Breast epithelium (tissue), 4 donors: ENCODE measurements around the gene IRF2BP2. TPM values are rescaled to one million over a fixed set of nuclear protein-coding genes. Genes with fewer than 3 reads are reported as not detected.
A peak's percentile ranks its signal among the peaks of the same experiment; 100 is the strongest.

ENCODE experiments used
- DNase-seq, 2 donors: peaks; one replicate each; pipeline ENCODE4 v3.0.0-alpha.2; 2019; ENCODE audit warnings: low spot score in 2 of 2
- H3K27ac ChIP-seq, 2 donors: fragments of 200-600 bp; sonication (generic) in 1 of 2; one replicate each; pipeline ENCODE4 v1.5.1; 2016 to 2019; ENCODE audit warnings: mild to moderate bottlenecking in 1 of 2
- H3K27me3 ChIP-seq, 2 donors: fragments of 200-600 bp; sonication (generic) in 1 of 2; one replicate each; pipeline versions ENCODE4 v1.5.1 to v1.6.0; 2017 to 2019; ENCODE audit warnings: control low read depth in 1 of 2, mild to moderate bottlenecking in 1 of 2
- H3K36me3 ChIP-seq: fragments of 200-600 bp; one replicate; pipeline ENCODE4 v1.5.1; 2019
- H3K4me1 ChIP-seq, 2 donors: fragments of 200-600 bp; sonication (generic); one replicate each; pipeline ENCODE4 v1.5.1; 2016 to 2019; ENCODE audit warnings: control low read depth in 1 of 2
- H3K4me3 ChIP-seq, 3 donors: fragments of 200-600 bp; sonication (generic); 1 replicate in 2 of 3; 2 replicates in 1 of 3; pipeline ENCODE4 v1.5.1; 2016 to 2019; ENCODE audit warnings: mild to moderate bottlenecking in 3 of 3, moderate library complexity in 2 of 3
- H3K9me3 ChIP-seq, 2 donors: fragments of 200-600 bp; sonication (generic) in 1 of 2; one replicate each; pipeline ENCODE4 v1.5.1; 2016 to 2019; ENCODE audit warnings: control low read depth in 1 of 2
- POLR2A ChIP-seq: fragments of 450-650 bp; IDR thresholded peaks from one replicate; pipeline ENCODE4 v1.6.1; 2016; ENCODE audit warnings: antibody characterized with exemption, mild to moderate bottlenecking, moderate library complexity
- POLR2AphosphoS5 ChIP-seq, 3 donors: sonication (generic); formaldehyde crosslinking; IDR thresholded peaks; one replicate each; pipeline ENCODE4 v1.6.1; 2017; ENCODE audit warnings: antibody characterized with exemption in 3 of 3
- intact Hi-C: fragments of 100-400 bp; cut with DNase I; formaldehyde crosslinking; loops from one replicate; pipeline ENCODE4 v1.15.1; 2023; ENCODE audit warnings: low total_unique reads
- total RNA-seq, 3 donors: library from RNA; depleted of rRNA; stranded (reverse); fragments of >200 nt; gene quantifications; one replicate each; pipeline ENCODE4 v1.1.0, GENCODE V29; 2016
- TF ChIP-seq, protein P1 (sequence below), 3 donors: fragments of 450-650 bp; IDR thresholded peaks; one replicate each; pipeline ENCODE4 v1.5.1; 2016 to 2017; ENCODE audit warnings: antibody characterized with exemption in 3 of 3, mild to moderate bottlenecking in 3 of 3, moderate library complexity in 3 of 3

Gene IRF2BP2
- total RNA-seq, 3 donors from 2014 or later, result 60.3 to 108 (median 84.9) TPM

DNA sequence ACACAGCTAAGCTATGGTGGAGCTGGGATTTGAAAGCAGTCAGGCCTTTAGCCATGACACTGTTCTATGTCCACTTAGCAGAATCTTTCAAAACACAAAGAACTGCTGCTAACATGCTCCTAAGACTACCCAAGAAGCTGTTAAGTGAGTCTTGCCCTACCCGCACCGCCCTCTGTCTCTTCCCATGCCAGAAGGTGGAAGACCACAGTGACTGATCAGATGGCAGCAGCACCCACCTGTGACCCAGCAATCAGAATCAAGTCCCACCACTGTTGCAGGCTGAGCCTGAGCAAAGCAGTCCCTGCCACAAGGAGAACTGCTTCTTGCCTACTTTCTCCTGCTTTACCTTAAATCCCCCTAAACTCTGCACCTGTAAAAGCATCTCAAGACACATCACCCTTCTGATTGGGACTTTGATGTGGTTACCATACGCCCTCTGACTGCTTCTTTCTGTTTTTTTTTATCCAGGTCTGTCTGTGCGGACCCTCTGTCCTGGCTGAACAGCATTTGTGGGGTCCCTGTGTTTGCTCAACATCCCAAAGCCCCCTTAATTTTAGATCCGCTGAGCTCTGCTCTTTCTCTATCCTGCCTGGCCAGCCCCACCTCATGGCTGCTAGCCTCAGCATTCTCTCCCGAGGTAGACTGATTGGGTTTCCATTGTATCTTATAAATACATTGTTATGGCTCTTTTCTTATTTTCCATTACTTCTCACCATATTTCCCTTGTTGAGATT lies 16.0 kb downstream of the IRF2BP2 start:
- H3K9me3 ChIP-seq, result no peaks in the 10 kb centered on the region
- no peaks in the 10 kb centered on the region for H3K27me3 ChIP-seq
- intact Hi-C loops, result no loop called here
- H3K4me1 ChIP-seq, result peaks cover 0 to 2% of the 10 kb centered on the region in 2 donors
- H3K36me3 ChIP-seq, result no peaks in the 10 kb centered on the region
- H3K4me3 ChIP-seq, result no peak overlapping the region
- H3K27ac ChIP-seq, result no peak overlapping the region
- TF ChIP-seq POLR2AphosphoS5 (IDR thresholded peaks at IDR 0.05), result no peak
- TF ChIP-seq POLR2A, result no peak
- DNase-seq, result no peak

DNA sequence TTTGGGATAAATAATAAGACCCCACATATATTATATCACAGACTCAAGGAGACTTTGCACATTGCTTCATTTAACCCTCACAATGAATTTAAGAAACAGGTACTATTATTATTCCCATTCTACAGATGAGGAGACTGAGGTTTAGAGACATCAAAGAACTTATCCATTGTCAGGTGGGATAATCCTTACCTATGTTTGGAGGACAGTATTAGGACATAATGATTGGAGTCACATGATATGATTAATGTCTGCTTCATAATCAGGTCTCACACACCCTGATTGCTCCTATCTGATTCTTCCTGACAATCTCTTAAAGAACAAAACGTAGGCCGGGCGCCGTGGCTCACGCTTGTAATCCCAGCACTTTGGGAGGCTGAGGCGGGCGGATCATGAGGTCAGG lies 16.9 kb downstream of the IRF2BP2 start:
- Histone ChIP-seq H3K4me1 (peaks cover 0 to 2% of the 10 kb centered on the region in 2 donors), H3K4me3 (no peak overlapping the region), H3K9me3 (no peaks in the 10 kb centered on the region), H3K27me3 (no peaks in the 10 kb centered on the region), H3K27ac (no peak overlapping the region), H3K36me3 (no peaks in the 10 kb centered on the region)
- intact Hi-C loops, result no loop called here
- TF ChIP-seq POLR2AphosphoS5 (IDR thresholded peaks at IDR 0.05), result no peak
- TF ChIP-seq, protein P1, sequence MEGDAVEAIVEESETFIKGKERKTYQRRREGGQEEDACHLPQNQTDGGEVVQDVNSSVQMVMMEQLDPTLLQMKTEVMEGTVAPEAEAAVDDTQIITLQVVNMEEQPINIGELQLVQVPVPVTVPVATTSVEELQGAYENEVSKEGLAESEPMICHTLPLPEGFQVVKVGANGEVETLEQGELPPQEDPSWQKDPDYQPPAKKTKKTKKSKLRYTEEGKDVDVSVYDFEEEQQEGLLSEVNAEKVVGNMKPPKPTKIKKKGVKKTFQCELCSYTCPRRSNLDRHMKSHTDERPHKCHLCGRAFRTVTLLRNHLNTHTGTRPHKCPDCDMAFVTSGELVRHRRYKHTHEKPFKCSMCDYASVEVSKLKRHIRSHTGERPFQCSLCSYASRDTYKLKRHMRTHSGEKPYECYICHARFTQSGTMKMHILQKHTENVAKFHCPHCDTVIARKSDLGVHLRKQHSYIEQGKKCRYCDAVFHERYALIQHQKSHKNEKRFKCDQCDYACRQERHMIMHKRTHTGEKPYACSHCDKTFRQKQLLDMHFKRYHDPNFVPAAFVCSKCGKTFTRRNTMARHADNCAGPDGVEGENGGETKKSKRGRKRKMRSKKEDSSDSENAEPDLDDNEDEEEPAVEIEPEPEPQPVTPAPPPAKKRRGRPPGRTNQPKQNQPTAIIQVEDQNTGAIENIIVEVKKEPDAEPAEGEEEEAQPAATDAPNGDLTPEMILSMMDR (IDR thresholded peaks at IDR 0.05), result no peak
- no peak for TF ChIP-seq POLR2A
- DNase-seq, result no peak

DNA sequence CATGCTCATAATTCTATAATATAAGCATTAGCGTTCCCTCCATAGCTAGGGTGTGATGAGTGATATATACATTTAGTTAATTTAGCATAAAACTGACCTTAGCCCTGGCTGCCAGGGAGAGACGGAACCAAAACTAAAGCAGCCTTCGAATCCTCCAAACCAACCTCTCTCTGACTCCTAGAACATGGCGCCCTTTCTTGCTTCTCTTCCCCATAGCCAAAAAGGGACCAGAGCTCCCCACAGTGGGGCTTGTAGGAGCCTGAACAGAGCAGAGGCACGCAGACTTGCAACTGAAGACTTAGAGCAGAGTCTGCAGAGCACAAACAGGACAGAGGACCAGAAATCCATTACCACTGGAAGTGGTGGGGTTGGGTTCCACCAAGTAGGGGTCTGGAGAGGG lies 17.7 kb downstream of the IRF2BP2 start:
- no peaks in the 10 kb centered on the region for H3K9me3 ChIP-seq
- intact Hi-C loops, result no loop called here
- DNase-seq, result no peak
- H3K27me3 ChIP-seq, result no peaks in the 10 kb centered on the region
- TF ChIP-seq POLR2A, result no peak
- TF ChIP-seq, protein P1 (IDR thresholded peaks at IDR 0.05), result no peak
- no peak for TF ChIP-seq POLR2AphosphoS5 (IDR thresholded peaks at IDR 0.05)
- H3K36me3 ChIP-seq, result no peaks in the 10 kb centered on the region
- H3K4me3 ChIP-seq, result no peak overlapping the region
- peaks cover 0 to 2% of the 10 kb centered on the region in 2 donors for H3K4me1 ChIP-seq
- no peak overlapping the region for H3K27ac ChIP-seq

GRCh38 chr1:234591131-234591530 lies 18.8 kb downstream of the IRF2BP2 start:
- TF ChIP-seq, protein P1 (IDR thresholded peaks at IDR 0.05), result no peak
- TF ChIP-seq POLR2AphosphoS5 (IDR thresholded peaks at IDR 0.05) (no peak), POLR2A (no peak)
- DNase-seq, result no peak
- Histone ChIP-seq H3K4me1 (peaks cover 0 to 2% of the 10 kb centered on the region in 2 donors), H3K36me3 (no peaks in the 10 kb centered on the region), H3K27ac (no peak overlapping the region), H3K9me3 (no peaks in the 10 kb centered on the region), H3K27me3 (no peaks in the 10 kb centered on the region), H3K4me3 (no peak overlapping the region)
- intact Hi-C loops, result no loop called here

DNA sequence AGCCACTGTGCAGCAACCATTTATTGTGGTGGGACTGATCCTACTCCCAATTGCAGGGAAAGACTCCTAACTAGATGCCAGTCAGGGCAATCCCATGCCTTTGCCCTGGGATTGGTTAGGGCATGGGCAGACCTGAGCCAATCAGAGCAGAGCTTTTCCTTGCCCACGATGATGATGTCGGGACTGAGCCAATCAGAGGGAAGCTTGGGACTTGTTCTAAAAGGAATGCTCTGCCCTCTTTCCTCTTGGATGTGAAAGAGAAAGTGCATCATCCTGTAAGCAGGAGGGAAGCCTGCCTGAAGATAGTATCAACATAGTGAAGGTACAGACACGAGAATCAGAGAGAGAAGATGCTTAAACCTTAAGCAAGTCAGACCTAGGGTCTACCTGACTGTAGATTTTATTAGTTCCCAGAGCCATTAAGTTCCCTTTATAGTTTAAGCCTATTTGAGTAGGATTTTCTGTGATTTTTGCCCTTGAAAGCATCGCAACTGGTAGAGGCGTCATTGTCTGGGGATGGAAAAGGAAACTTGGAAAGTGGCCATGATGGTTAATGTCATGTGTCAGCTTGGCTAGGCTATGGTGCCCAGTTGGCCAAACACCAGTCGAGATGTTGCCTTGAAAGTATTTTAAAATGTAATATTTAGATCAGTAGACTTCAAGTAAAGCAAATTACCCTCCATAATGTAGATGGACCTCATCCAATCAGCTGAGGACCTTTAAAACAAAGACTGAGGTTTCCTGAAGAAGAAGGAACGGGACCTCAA lies 19.9 kb downstream of the IRF2BP2 start:
- TF ChIP-seq POLR2A, result no peak
- TF ChIP-seq POLR2AphosphoS5 (IDR thresholded peaks at IDR 0.05), result no peak
- TF ChIP-seq, protein P1 (IDR thresholded peaks at IDR 0.05), result no peak
- Histone ChIP-seq H3K4me1 (peaks cover 0 to 2% of the 10 kb centered on the region in 2 donors), H3K9me3 (no peaks in the 10 kb centered on the region), H3K4me3 (no peak overlapping the region), H3K27me3 (no peaks in the 10 kb centered on the region), H3K27ac (peak overlapping the region; percentile 77 to 79), H3K36me3 (no peaks in the 10 kb centered on the region)
- no peak for DNase-seq
- intact Hi-C loops, result no loop called here
